ENCODE data around the gene SGMS2. TPM values are rescaled to one million over a fixed set of nuclear protein-coding genes. Genes with fewer than 3 reads are reported as not detected.

SGMS2 gene
- total and polyA plus RNA-seq, 2 donors (not counting 1 experiment from before 2014, with no cell fraction given) = 0.12 TPM; not detected in 1

DNA sequence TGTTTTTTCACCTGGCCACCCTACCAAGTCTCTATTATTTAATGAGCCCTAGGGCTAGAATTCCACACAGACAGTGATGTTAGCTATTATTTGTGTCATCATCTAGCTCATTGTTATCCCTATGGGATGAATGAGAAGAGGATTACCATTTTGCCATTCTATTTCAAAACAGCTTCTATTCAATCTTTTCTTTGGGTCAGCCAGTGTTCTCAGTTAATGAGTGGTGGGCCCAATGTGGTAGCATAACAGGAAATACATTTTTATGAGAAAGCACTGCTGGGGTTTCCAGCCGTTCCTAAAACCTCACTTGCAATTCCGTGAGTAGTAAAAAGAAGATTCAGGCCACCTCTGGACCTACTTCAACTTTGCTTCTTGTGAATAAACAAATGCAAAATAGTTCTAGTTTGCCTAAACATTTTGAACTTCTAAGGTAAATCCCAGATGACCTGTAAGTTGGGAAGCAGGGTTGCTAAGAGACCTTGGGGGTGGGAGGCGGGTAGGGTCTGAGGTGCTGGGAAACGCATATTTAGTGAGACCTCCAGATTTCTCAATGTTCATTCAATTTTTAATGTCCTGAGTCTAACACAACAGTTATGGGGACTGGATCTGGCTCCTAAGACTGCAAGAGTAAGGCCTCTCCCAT, 81.8 kb downstream of the SGMS2 start:
- H3K27me3 ChIP-seq (replicated peaks in 1 of 4; ENCODE audit: control extremely low read depth in 1 of 4, control insufficient read depth in 3 of 4, insufficient read depth in 4 of 4, low read length in 3 of 4) = no peaks in the 10 kb centered on the region
- no peaks in the 10 kb centered on the region for H3K36me3 ChIP-seq (replicated peaks in 1 of 2; ENCODE audit: control extremely low read depth in 1 of 2, control insufficient read depth in 1 of 2, extremely low read depth in 1 of 2, insufficient read depth in 2 of 2, low read length in 1 of 2)
- ATAC-seq (ENCODE audit: low read depth) (no peak), DNase-seq (no peak)
- no peaks in the 10 kb centered on the region for H4K20me1 ChIP-seq (ENCODE audit: control insufficient read depth, insufficient read depth, low read length, poor library complexity, severe bottlenecking)
- Mint-ChIP-seq H3K4me1 (no peaks in the 10 kb centered on the region), H3K27me3 (peaks cover 20% of the 10 kb centered on the region), H3K27ac (no peak overlapping the region), H3K9me3 (ENCODE audit: insufficient read depth) (no peaks in the 10 kb centered on the region), H3K4me3 (no peak overlapping the region)
- no peak overlapping the region for H3K4me2 ChIP-seq (replicated peaks; ENCODE audit: low read depth, low read length, poor library complexity, severe bottlenecking)
- CTCF ChIA-PET = no interaction called here
- no peaks in the 10 kb centered on the region for H3K9me3 ChIP-seq (ENCODE audit: control extremely low read depth in 1 of 3, control insufficient read depth in 2 of 3, insufficient read depth in 1 of 3, low read length in 2 of 3)
- WGBS (ENCODE audit: insufficient coverage) = no CpG with 5 or more reads among the region's 4 CpGs
- no peak overlapping the region for H3K27ac ChIP-seq (ENCODE audit: low read length in 2 of 2)
- POLR2A ChIA-PET = no interaction called here
- H3K4me1 ChIP-seq (ENCODE audit: control insufficient read depth in 2 of 2, insufficient read depth in 2 of 2, low read length in 2 of 2) = no peaks in the 10 kb centered on the region
- H3K9ac ChIP-seq (ENCODE audit: low read length) = no peak overlapping the region
- no peaks in the 10 kb centered on the region for H3K79me2 ChIP-seq (ENCODE audit: control insufficient read depth, insufficient read depth, low read length)
- no peak overlapping the region for H2AFZ ChIP-seq (ENCODE audit: insufficient read depth, low read depth, low read length, poor library complexity, severe bottlenecking)
- H3K4me3 ChIP-seq (ENCODE audit: control extremely low read depth in 1 of 5, extremely low read depth in 1 of 5, insufficient read depth in 1 of 5, low read depth in 2 of 5, low read length in 4 of 5) = no peak overlapping the region
- intact Hi-C loops (cut with micrococcal nuclease) = no loop called here
- no peak for TF ChIP-seq EZH2 (IDR thresholded peaks at IDR 0.05; ENCODE audit: borderline replicate concordance, insufficient read depth, low read depth, low read length, poor library complexity, severe bottlenecking)
- TF ChIP-seq, protein P1, sequence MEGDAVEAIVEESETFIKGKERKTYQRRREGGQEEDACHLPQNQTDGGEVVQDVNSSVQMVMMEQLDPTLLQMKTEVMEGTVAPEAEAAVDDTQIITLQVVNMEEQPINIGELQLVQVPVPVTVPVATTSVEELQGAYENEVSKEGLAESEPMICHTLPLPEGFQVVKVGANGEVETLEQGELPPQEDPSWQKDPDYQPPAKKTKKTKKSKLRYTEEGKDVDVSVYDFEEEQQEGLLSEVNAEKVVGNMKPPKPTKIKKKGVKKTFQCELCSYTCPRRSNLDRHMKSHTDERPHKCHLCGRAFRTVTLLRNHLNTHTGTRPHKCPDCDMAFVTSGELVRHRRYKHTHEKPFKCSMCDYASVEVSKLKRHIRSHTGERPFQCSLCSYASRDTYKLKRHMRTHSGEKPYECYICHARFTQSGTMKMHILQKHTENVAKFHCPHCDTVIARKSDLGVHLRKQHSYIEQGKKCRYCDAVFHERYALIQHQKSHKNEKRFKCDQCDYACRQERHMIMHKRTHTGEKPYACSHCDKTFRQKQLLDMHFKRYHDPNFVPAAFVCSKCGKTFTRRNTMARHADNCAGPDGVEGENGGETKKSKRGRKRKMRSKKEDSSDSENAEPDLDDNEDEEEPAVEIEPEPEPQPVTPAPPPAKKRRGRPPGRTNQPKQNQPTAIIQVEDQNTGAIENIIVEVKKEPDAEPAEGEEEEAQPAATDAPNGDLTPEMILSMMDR (IDR thresholded peaks at IDR 0.05) = no peak

DNA sequence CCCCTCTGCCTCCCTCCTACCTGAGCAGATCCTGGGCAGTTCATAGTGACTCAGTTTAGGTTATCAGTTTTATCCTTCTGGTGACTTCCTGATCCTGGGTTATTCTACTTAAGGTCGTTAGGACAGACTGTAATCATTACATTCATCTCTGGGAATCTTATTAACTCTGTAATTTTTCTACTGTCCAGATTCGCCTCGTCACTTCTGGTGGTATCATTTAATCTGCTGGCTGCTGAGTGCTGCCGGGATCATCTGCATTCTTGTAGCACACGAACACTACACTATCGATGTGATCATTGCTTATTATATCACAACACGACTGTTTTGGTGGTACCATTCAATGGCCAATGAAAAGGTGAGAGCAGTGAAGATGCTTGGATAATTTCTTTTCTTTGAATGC, 83.6 kb downstream of the SGMS2 start:
- H3K27ac Mint-ChIP-seq = no peak overlapping the region
- H3K4me1 Mint-ChIP-seq = peaks cover 2% of the 10 kb centered on the region
- ATAC-seq (ENCODE audit: low read depth) (no peak), DNase-seq (no peak)
- Histone ChIP-seq H3K4me3 (ENCODE audit: control extremely low read depth in 1 of 5, extremely low read depth in 1 of 5, insufficient read depth in 1 of 5, low read depth in 2 of 5, low read length in 4 of 5) (no peak overlapping the region), H3K4me2 (replicated peaks; ENCODE audit: low read depth, low read length, poor library complexity, severe bottlenecking) (no peak overlapping the region), H3K9ac (ENCODE audit: low read length) (no peak overlapping the region), H3K4me1 (ENCODE audit: control insufficient read depth in 2 of 2, insufficient read depth in 2 of 2, low read length in 2 of 2) (no peaks in the 10 kb centered on the region), H4K20me1 (ENCODE audit: control insufficient read depth, insufficient read depth, low read length, poor library complexity, severe bottlenecking) (no peaks in the 10 kb centered on the region), H3K27me3 (replicated peaks in 1 of 4; ENCODE audit: control extremely low read depth in 1 of 4, control insufficient read depth in 3 of 4, insufficient read depth in 4 of 4, low read length in 3 of 4) (no peaks in the 10 kb centered on the region), H2AFZ (ENCODE audit: insufficient read depth, low read depth, low read length, poor library complexity, severe bottlenecking) (no peak overlapping the region), H3K27ac (ENCODE audit: low read length in 2 of 2) (no peak overlapping the region), H3K9me3 (ENCODE audit: control extremely low read depth in 1 of 3, control insufficient read depth in 2 of 3, insufficient read depth in 1 of 3, low read length in 2 of 3) (no peaks in the 10 kb centered on the region), H3K79me2 (ENCODE audit: control insufficient read depth, insufficient read depth, low read length) (no peaks in the 10 kb centered on the region), H3K36me3 (replicated peaks in 1 of 2; ENCODE audit: control extremely low read depth in 1 of 2, control insufficient read depth in 1 of 2, extremely low read depth in 1 of 2, insufficient read depth in 2 of 2, low read length in 1 of 2) (no peaks in the 10 kb centered on the region)
- POLR2A ChIA-PET = no interaction called here
- H3K9me3 Mint-ChIP-seq (ENCODE audit: insufficient read depth) = no peaks in the 10 kb centered on the region
- peaks cover 9% of the 10 kb centered on the region for H3K27me3 Mint-ChIP-seq
- H3K4me3 Mint-ChIP-seq = no peak overlapping the region
- CTCF ChIA-PET = interaction anchor here (1.0 to 1.3 kb wide), 3 partner anchors 14 to 160 kb away, joined by 3 read pairs; no protein-coding TSS in a partner anchor
- TF ChIP-seq, protein P1 (IDR thresholded peaks at IDR 0.05) = no peak
- TF ChIP-seq EZH2 (IDR thresholded peaks at IDR 0.05; ENCODE audit: borderline replicate concordance, insufficient read depth, low read depth, low read length, poor library complexity, severe bottlenecking) = no peak
- 81% methylated on average over 3 of the region's 7 CpGs for WGBS (ENCODE audit: insufficient coverage)
- intact Hi-C loops (cut with micrococcal nuclease) = no loop called here

Data from B cell (primary cell).